Panc1 (cell line): Measurements from ENCODE around the gene SIL1. TPM values are rescaled to one million over a fixed set of nuclear protein-coding genes. Genes with fewer than 3 reads are reported as not detected.

Experiments
- ATAC-seq: fragments of 200-7000 bp; cut with Tn5 transposase; 2 replicates; pipeline ENCODE4 v1.9.1; 2020; ENCODE audit warnings: mild to moderate bottlenecking, moderate library complexity
- BruUV-seq: library from RNA; stranded (reverse); fragments of 400-500 nt; replicated peaks from 2 replicates; lab custom pipeline; 2021; lab: Mats Ljungman, UMichigan
- CTCF ChIA-PET: fragments of 300-600 bp; sonication (Branson Sonifier 250); formaldehyde crosslinking; loops from one replicate; lab custom pipeline; 2022; ENCODE audit warnings: antibody characterized with exemption; lab: Charles Lee
- POLR2A ChIA-PET: fragments of 300-600 bp; sonication (Branson Sonifier 250); formaldehyde crosslinking; loops from one replicate; lab custom pipeline; 2022; ENCODE audit warnings: antibody characterized with exemption; lab: Charles Lee
- DNase-seq: peaks from one replicate; pipeline ENCODE4 v3.0.0-alpha.2; 2010; ENCODE audit warnings: low read depth, low spot score
- H3K27ac ChIP-seq: 2 replicates; pipeline ENCODE4 v1.5.1; 2011; ENCODE audit warnings: mild to moderate bottlenecking, low read length, inconsistent platforms
- H3K27me3 ChIP-seq: fragments of 200-500 bp; sonication (Bioruptor generic); 2 replicates; pipeline ENCODE4 v1.6.0; 2014; ENCODE audit warnings: low read length, inconsistent platforms; ENCODE audit not compliant: control insufficient read depth, insufficient read depth
- H3K36me3 ChIP-seq: fragments of 200-500 bp; sonication (Bioruptor generic); 2 replicates; pipeline ENCODE4 v1.5.1; 2014; ENCODE audit warnings: inconsistent platforms, mild to moderate bottlenecking, low read length, moderate library complexity; ENCODE audit not compliant: control insufficient read depth, insufficient read depth
- H3K4me1 ChIP-seq: 2 replicates; pipeline ENCODE4 v1.5.1; 2011; ENCODE audit warnings: inconsistent platforms, mild to moderate bottlenecking, low read length, moderate library complexity; ENCODE audit not compliant: control insufficient read depth, insufficient read depth
- H3K4me3 ChIP-seq, 2 experiments: 2 replicates each; pipeline ENCODE4 v1.5.1; 2011 to 2012; ENCODE audit warnings: low read depth in 2 of 2, low read length in 2 of 2, mild to moderate bottlenecking in 2 of 2, inconsistent platforms in 1 of 2, moderate library complexity in 1 of 2
- H3K9me3 ChIP-seq: fragments of 200-500 bp; sonication (Bioruptor generic); 2 replicates; pipeline ENCODE4 v1.5.1; 2014; ENCODE audit warnings: low read depth, mild to moderate bottlenecking, inconsistent platforms, low read length, moderate library complexity; ENCODE audit not compliant: control insufficient read depth, insufficient read depth
- POLR2AphosphoS5 ChIP-seq: IDR thresholded peaks from 2 replicates; pipeline ENCODE4 v1.6.1; 2012; ENCODE audit warnings: mild to moderate bottlenecking, low read depth, low read length, moderate library complexity
- SIN3A ChIP-seq: IDR thresholded peaks from 2 replicates; pipeline ENCODE4 v1.6.1; 2012; ENCODE audit warnings: low read depth, mild to moderate bottlenecking, low read length, moderate library complexity, borderline replicate concordance; ENCODE audit not compliant: insufficient read depth
- TCF7L2 ChIP-seq: IDR thresholded peaks from 2 replicates; pipeline ENCODE4 v1.6.1; 2011; ENCODE audit warnings: mild to moderate bottlenecking, low read depth, low read length, inconsistent platforms
- in situ Hi-C: cut with HindIII; loops from 2 replicates; pipeline ENCODE4 v1.10.0; 2016; ENCODE audit warnings: low sequenced_read_pairs, low pct_unique_long_range_greater_than_20kb
- intact Hi-C: fragments of 100-400 bp; cut with micrococcal nuclease; formaldehyde crosslinking; loops from one replicate; pipeline ENCODE4 v1.10.0; 2022; ENCODE audit not compliant: unreplicated experiment
- total RNA-seq: library from RNA; stranded (reverse); gene quantifications from one replicate; pipeline ENCODE4 v1.2.1, GENCODE V29; 2021; ENCODE audit not compliant: unreplicated experiment
- TF ChIP-seq, protein P1 (sequence below): fragments of 450-650 bp; IDR thresholded peaks from 2 replicates; pipeline ENCODE4 v1.5.1; 2017; ENCODE audit warnings: mild to moderate bottlenecking
- TF ChIP-seq, protein P2 (sequence below), 2 experiments: IDR thresholded peaks; 2 replicates each; pipeline ENCODE4 v1.6.1; 2011 to 2012; ENCODE audit warnings: low read depth in 2 of 2, control low read depth in 1 of 2, low read length in 1 of 2, mild to moderate bottlenecking in 1 of 2, moderate library complexity in 1 of 2; ENCODE audit not compliant: insufficient read depth in 1 of 2

SIL1 gene
- total RNA-seq, 1 experiment from 2014 or later, result 35.4 TPM

DNA sequence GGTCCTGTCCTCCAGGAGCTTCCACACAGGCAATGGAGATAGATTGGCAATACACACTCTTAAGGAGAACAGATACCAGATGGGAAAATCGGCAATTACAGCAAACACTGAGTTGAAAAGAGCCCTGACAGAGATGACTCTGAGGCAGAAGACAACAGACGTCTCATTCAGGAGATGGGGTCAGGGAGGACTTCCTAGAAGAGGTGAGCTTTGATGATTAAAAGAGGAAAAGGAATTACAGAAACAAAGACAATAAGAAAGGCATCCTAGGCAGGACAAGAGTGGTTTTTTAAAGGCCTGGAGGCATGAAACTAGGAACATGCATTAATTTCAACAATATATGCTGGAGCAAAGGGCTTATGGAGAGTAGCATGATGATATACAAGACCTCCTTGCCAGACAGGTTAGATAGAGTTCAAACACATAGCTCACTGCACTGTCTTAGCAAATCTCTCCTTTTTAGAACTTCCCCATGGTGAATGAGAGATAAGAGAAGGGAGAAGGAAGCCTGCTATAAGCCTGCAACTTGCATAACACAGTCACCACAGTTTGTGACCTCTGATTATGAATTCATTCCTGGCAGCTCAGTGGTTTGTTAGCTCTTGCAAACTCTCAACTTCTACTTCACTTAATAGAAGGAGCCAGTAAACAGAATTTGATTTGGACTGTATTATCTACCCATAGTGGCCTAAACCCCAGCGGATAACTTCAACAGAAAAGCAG lies 48.5 kb downstream of the SIL1 start:
- in situ Hi-C loops, result no loop called here
- intact Hi-C loops, result no loop called here
- Histone ChIP-seq H3K27me3 (no peaks in the 10 kb centered on the region), H3K4me3 (no peak overlapping the region), H3K27ac (no peak overlapping the region), H3K4me1 (0 out of 2 replicates have a peak, but pooled peaks cover 5% of the 10 kb centered on the region), H3K9me3 (no peaks in the 10 kb centered on the region), H3K36me3 (no peaks in the 10 kb centered on the region)
- TF ChIP-seq SIN3A (no peak), POLR2AphosphoS5 (no peak), TCF7L2 (no peak)
- TF ChIP-seq, protein P1, sequence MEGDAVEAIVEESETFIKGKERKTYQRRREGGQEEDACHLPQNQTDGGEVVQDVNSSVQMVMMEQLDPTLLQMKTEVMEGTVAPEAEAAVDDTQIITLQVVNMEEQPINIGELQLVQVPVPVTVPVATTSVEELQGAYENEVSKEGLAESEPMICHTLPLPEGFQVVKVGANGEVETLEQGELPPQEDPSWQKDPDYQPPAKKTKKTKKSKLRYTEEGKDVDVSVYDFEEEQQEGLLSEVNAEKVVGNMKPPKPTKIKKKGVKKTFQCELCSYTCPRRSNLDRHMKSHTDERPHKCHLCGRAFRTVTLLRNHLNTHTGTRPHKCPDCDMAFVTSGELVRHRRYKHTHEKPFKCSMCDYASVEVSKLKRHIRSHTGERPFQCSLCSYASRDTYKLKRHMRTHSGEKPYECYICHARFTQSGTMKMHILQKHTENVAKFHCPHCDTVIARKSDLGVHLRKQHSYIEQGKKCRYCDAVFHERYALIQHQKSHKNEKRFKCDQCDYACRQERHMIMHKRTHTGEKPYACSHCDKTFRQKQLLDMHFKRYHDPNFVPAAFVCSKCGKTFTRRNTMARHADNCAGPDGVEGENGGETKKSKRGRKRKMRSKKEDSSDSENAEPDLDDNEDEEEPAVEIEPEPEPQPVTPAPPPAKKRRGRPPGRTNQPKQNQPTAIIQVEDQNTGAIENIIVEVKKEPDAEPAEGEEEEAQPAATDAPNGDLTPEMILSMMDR, result no peak
- TF ChIP-seq, protein P2, sequence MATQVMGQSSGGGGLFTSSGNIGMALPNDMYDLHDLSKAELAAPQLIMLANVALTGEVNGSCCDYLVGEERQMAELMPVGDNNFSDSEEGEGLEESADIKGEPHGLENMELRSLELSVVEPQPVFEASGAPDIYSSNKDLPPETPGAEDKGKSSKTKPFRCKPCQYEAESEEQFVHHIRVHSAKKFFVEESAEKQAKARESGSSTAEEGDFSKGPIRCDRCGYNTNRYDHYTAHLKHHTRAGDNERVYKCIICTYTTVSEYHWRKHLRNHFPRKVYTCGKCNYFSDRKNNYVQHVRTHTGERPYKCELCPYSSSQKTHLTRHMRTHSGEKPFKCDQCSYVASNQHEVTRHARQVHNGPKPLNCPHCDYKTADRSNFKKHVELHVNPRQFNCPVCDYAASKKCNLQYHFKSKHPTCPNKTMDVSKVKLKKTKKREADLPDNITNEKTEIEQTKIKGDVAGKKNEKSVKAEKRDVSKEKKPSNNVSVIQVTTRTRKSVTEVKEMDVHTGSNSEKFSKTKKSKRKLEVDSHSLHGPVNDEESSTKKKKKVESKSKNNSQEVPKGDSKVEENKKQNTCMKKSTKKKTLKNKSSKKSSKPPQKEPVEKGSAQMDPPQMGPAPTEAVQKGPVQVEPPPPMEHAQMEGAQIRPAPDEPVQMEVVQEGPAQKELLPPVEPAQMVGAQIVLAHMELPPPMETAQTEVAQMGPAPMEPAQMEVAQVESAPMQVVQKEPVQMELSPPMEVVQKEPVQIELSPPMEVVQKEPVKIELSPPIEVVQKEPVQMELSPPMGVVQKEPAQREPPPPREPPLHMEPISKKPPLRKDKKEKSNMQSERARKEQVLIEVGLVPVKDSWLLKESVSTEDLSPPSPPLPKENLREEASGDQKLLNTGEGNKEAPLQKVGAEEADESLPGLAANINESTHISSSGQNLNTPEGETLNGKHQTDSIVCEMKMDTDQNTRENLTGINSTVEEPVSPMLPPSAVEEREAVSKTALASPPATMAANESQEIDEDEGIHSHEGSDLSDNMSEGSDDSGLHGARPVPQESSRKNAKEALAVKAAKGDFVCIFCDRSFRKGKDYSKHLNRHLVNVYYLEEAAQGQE (IDR thresholded peaks at IDR 0.05; ENCODE audit: insufficient read depth in 1 of 2, low read depth in 2 of 2, low read length in 1 of 2), result no peak
- ATAC-seq (no peak), DNase-seq (no peak)
- ChIA-PET CTCF (no interaction called here), POLR2A (interaction anchor here (0.6 kb wide), 1 partner anchor 95 kb away, joined by 6 read pairs; no protein-coding TSS in a partner anchor)
- BruUV-seq, result no TSS peak

DNA sequence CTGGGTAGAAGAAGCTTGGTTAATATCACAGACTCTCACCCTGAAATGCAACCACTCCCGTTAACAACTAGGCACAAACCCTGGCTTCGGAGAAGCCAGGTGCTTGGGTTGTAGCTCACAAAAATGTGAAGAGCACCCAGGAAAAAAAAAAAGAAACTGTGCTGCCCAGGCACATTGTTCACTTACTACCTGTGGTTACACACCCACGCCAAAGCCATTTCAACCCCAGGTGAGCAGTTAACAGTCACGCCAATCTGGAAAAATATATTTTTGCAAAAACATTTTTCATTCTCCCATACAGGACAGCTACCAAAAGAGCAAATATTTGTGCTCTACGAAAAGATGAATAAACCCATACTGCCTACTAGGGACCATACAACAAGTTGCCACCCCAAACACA lies 49.2 kb downstream of the SIL1 start:
- H3K4me1 ChIP-seq, result 0 out of 2 replicates have a peak, but pooled peaks cover 5% of the 10 kb centered on the region
- POLR2A ChIA-PET, result no interaction called here
- CTCF ChIA-PET, result interaction anchor here (0.6 kb wide), 1 partner anchor 359 kb away, joined by 3 read pairs; no protein-coding TSS in a partner anchor
- H3K36me3 ChIP-seq, result no peaks in the 10 kb centered on the region
- in situ Hi-C loops, result no loop called here
- DNase-seq (no peak), ATAC-seq (no peak)
- H3K27me3 ChIP-seq, result no peaks in the 10 kb centered on the region
- intact Hi-C loops, result no loop called here
- no TSS peak for BruUV-seq
- no peaks in the 10 kb centered on the region for H3K9me3 ChIP-seq
- no peak overlapping the region for H3K27ac ChIP-seq
- no peak overlapping the region for H3K4me3 ChIP-seq
- TF ChIP-seq POLR2AphosphoS5 (no peak), TCF7L2 (no peak), SIN3A (no peak)
- TF ChIP-seq, protein P2 (IDR thresholded peaks at IDR 0.05; ENCODE audit: insufficient read depth in 1 of 2, low read depth in 2 of 2, low read length in 1 of 2), result no peak
- TF ChIP-seq, protein P1, result no peak
